NT2/D1 (cell line): ENCODE results near the gene PIGA.

Source experiments
- YY1 ChIP-seq: IDR thresholded peaks from 2 replicates; pipeline ENCODE4 v1.6.1; 2011; ENCODE audit not compliant: insufficient read length, insufficient read depth
- ZNF274 ChIP-seq: IDR thresholded peaks from 2 replicates; pipeline ENCODE4 v1.6.1; 2011; ENCODE audit warnings: mild to moderate bottlenecking, low read depth, low read length

GRCh38 chrX:15382813-15383212, 47.5 kb upstream of the PIGA start:
- TF ChIP-seq YY1 (no peak), ZNF274 (no peak)
